ENCODE results near the gene QARS1. TPM values are rescaled to one million over a fixed set of nuclear protein-coding genes. Genes with fewer than 3 reads are reported as not detected.

Gene QARS1
- total and polyA plus RNA-seq, 2 donors from 2014 or later, result 209 to 231 TPM

- H3K9me3 ChIP-seq (ENCODE audit: control insufficient read depth in 2 of 3, insufficient read depth in 1 of 3, low read length in 3 of 3), result no peaks in the 10 kb centered on the region
- TF ChIP-seq CTCF (IDR thresholded peaks at IDR 0.05; ENCODE audit: borderline replicate concordance, extremely low read depth, insufficient read depth), result no peak
- H3K36me3 ChIP-seq (ENCODE audit: control insufficient read depth in 2 of 3, insufficient read depth in 3 of 3, low read length in 3 of 3), result peaks cover 0 to 29% (median 11%) of the 10 kb centered on the region in 3 donors
- peak overlapping the region; percentile 64 to 97 (median 88) for H3K9ac ChIP-seq (ENCODE audit: low read length in 3 of 3)
- no peaks in the 10 kb centered on the region for H3K27me3 ChIP-seq (ENCODE audit: control insufficient read depth, insufficient read depth, low read length)
- H3K27ac ChIP-seq (ENCODE audit: low read depth in 2 of 2, low read length in 2 of 2), result peak overlapping the region; percentile 92 to 95
- H3K4me3 ChIP-seq (ENCODE audit: low read length in 3 of 3), result peak overlapping the region; percentile 86 to 95 (median 89)
- intact Hi-C loops (cut with DNase I), result no loop called here
- peaks cover 2 to 26% (median 19%) of the 10 kb centered on the region in 3 donors for H3K4me1 ChIP-seq (ENCODE audit: control insufficient read depth in 2 of 3, insufficient read depth in 2 of 3, low read depth in 1 of 3, low read length in 3 of 3)
- no peak for DNase-seq
- no peak for FAIRE-seq
Measured at GRCh38 chr3:49132073-49132436, 27.5 kb upstream of the QARS1 start.

DNA sequence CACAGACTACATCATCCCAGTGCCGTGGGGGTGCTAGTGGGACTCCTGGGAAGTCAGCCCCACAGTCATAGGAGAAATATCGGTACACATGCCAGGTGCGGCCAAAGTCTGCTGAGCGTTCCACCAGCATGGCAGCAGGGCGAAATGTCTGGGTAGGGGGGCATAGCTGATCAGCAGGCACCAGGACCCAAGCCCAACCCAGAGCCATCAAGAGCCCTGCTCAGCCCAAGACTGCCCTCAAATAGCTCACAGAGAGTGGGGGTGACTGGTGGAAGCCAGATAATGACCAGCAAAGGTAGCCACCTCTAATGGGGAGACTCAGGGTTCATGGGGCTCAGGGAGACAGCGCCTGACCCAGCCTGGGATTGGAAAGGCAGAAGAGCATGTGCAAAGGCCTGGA, 27.0 kb upstream of the QARS1 start:
- H3K9ac ChIP-seq (ENCODE audit: low read length in 3 of 3), result peak overlapping the region in 1 of 3 donors; percentile 88
- H3K4me3 ChIP-seq (ENCODE audit: low read length in 3 of 3), result peak overlapping the region; percentile 86 to 95 (median 89)
- FAIRE-seq, result no peak

DNA sequence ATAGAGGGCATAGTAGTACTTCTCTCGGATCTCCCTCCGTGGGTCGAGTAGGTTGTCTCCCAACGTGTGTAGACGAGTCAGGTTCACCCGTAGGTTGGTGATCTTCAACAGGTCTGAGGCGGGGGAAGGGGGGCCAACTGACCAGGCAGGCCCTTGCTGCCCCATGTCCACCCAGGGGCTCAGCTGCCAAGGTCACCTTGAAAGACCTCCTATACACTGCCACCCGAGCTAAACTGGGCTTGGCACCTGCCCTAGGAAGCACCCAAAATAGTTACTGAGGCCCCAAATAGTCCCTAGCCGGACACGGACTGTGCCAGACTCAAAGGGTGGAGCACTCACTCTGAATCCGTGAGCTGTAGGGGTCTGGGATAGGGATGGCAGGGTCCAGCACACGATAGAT, 26.5 kb upstream of the QARS1 start:
- no peaks in the 10 kb centered on the region for H3K9me3 ChIP-seq (ENCODE audit: control insufficient read depth in 2 of 3, insufficient read depth in 1 of 3, low read length in 3 of 3)
- H3K27ac ChIP-seq (ENCODE audit: low read depth in 2 of 2, low read length in 2 of 2), result no peak overlapping the region
- peaks cover 2 to 26% (median 19%) of the 10 kb centered on the region in 3 donors for H3K4me1 ChIP-seq (ENCODE audit: control insufficient read depth in 2 of 3, insufficient read depth in 2 of 3, low read depth in 1 of 3, low read length in 3 of 3)
- H3K36me3 ChIP-seq (ENCODE audit: control insufficient read depth in 2 of 3, insufficient read depth in 3 of 3, low read length in 3 of 3), result peaks cover 0 to 31% (median 14%) of the 10 kb centered on the region in 3 donors
- DNase-seq (no peak), FAIRE-seq (no peak)
- peak overlapping the region in 1 of 3 donors; percentile 88 for H3K9ac ChIP-seq (ENCODE audit: low read length in 3 of 3)
- H3K27me3 ChIP-seq (ENCODE audit: control insufficient read depth, insufficient read depth, low read length), result no peaks in the 10 kb centered on the region
- intact Hi-C loops (cut with DNase I), result no loop called here
- no peak for TF ChIP-seq CTCF (IDR thresholded peaks at IDR 0.05; ENCODE audit: borderline replicate concordance, extremely low read depth, insufficient read depth)
- H3K4me3 ChIP-seq (ENCODE audit: low read length in 3 of 3), result peak overlapping the region in 1 of 3 donors; percentile 86

More for the DNA sequence above, 27.0 kb upstream of the QARS1 start:
- Histone ChIP-seq H3K9me3 (ENCODE audit: control insufficient read depth in 2 of 3, insufficient read depth in 1 of 3, low read length in 3 of 3) (no peaks in the 10 kb centered on the region), H3K27ac (ENCODE audit: low read depth in 2 of 2, low read length in 2 of 2) (peak overlapping the region in 1 of 2 donors; percentile 92), H3K27me3 (ENCODE audit: control insufficient read depth, insufficient read depth, low read length) (no peaks in the 10 kb centered on the region), H3K36me3 (ENCODE audit: control insufficient read depth in 2 of 3, insufficient read depth in 3 of 3, low read length in 3 of 3) (peaks cover 0 to 29% (median 11%) of the 10 kb centered on the region in 3 donors), H3K4me1 (ENCODE audit: control insufficient read depth in 2 of 3, insufficient read depth in 2 of 3, low read depth in 1 of 3, low read length in 3 of 3) (peaks cover 2 to 26% (median 19%) of the 10 kb centered on the region in 3 donors)
- intact Hi-C loops (cut with DNase I), result no loop called here
- DNase-seq, result no peak
- TF ChIP-seq CTCF (IDR thresholded peaks at IDR 0.05; ENCODE audit: borderline replicate concordance, extremely low read depth, insufficient read depth), result no peak

Measured in kidney (tissue), 14 donors.